Endothelial cell (in vitro differentiated cells): ENCODE measurements around the gene STRADA. TPM values are rescaled to one million over a fixed set of nuclear protein-coding genes. Genes with fewer than 3 reads are reported as not detected.

ENCODE experiments used
- DNase-seq: peaks from one replicate; pipeline ENCODE4 v3.0.0; 2021; ENCODE audit warnings: low spot score
- H3K27ac Mint-ChIP-seq: one replicate; pipeline ENCODE4 v1.8.0; 2021; ENCODE audit warnings: mixed read lengths, inconsistent platforms; ENCODE audit not compliant: unreplicated experiment
- H3K27me3 Mint-ChIP-seq: one replicate; pipeline ENCODE4 v1.8.0; 2021; ENCODE audit warnings: mild to moderate bottlenecking, moderate library complexity, mixed read lengths, inconsistent platforms; ENCODE audit not compliant: unreplicated experiment
- H3K36me3 Mint-ChIP-seq: one replicate; pipeline ENCODE4 v1.8.0; 2021; ENCODE audit warnings: mild to moderate bottlenecking, low read depth, mixed read lengths, inconsistent platforms; ENCODE audit not compliant: unreplicated experiment
- H3K4me1 Mint-ChIP-seq: one replicate; pipeline ENCODE4 v1.8.0; 2021; ENCODE audit warnings: mild to moderate bottlenecking, mixed read lengths, inconsistent platforms; ENCODE audit not compliant: unreplicated experiment
- H3K4me3 Mint-ChIP-seq: one replicate; pipeline ENCODE4 v1.8.0; 2021; ENCODE audit warnings: mild to moderate bottlenecking, mixed read lengths, inconsistent platforms; ENCODE audit not compliant: unreplicated experiment
- H3K9me3 Mint-ChIP-seq: one replicate; pipeline ENCODE4 v1.8.0; 2021; ENCODE audit warnings: mixed read lengths, inconsistent platforms; ENCODE audit not compliant: unreplicated experiment
- total RNA-seq: library from RNA; stranded (reverse); fragmentation: NEBNext Ultra II Directional; extraction: Animal tissue kit (Norgen Biotek cat#: 25700); gene quantifications from one replicate; pipeline ENCODE4 v1.2.1, GENCODE V29; 2021; ENCODE audit not compliant: unreplicated experiment
- TF ChIP-seq, protein P1 (sequence below): fragments of 200-600 bp; sonication (generic); IDR thresholded peaks from one replicate; pipeline ENCODE4 v1.5.0; 2021; ENCODE audit warnings: antibody characterized with exemption; ENCODE audit not compliant: unreplicated experiment

The STRADA gene
- total RNA-seq, 1 donor from 2014 or later: 51.8 TPM

GRCh38 chr17:63703029-63703428, 38.6 kb downstream of the STRADA start:
- no peaks in the 10 kb centered on the region for H3K9me3 Mint-ChIP-seq

GRCh38 chr17:63702721-63703015, 38.9 kb downstream of the STRADA start:
- no peak overlapping the region for H3K27ac Mint-ChIP-seq
- TF ChIP-seq, protein P1, sequence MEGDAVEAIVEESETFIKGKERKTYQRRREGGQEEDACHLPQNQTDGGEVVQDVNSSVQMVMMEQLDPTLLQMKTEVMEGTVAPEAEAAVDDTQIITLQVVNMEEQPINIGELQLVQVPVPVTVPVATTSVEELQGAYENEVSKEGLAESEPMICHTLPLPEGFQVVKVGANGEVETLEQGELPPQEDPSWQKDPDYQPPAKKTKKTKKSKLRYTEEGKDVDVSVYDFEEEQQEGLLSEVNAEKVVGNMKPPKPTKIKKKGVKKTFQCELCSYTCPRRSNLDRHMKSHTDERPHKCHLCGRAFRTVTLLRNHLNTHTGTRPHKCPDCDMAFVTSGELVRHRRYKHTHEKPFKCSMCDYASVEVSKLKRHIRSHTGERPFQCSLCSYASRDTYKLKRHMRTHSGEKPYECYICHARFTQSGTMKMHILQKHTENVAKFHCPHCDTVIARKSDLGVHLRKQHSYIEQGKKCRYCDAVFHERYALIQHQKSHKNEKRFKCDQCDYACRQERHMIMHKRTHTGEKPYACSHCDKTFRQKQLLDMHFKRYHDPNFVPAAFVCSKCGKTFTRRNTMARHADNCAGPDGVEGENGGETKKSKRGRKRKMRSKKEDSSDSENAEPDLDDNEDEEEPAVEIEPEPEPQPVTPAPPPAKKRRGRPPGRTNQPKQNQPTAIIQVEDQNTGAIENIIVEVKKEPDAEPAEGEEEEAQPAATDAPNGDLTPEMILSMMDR: no peak
- peaks cover 26% of the 10 kb centered on the region for H3K4me1 Mint-ChIP-seq
- DNase-seq: no peak
- H3K36me3 Mint-ChIP-seq: peaks cover 22% of the 10 kb centered on the region
- peaks cover 20% of the 10 kb centered on the region for H3K27me3 Mint-ChIP-seq
- no peaks in the 10 kb centered on the region for H3K9me3 Mint-ChIP-seq
- peak overlapping the region; percentile 67 for H3K4me3 Mint-ChIP-seq

More at GRCh38 chr17:63703029-63703428, 38.6 kb downstream of the STRADA start:
- Mint-ChIP-seq H3K27me3 (peaks cover 18% of the 10 kb centered on the region), H3K27ac (peak overlapping the region; percentile 24), H3K36me3 (peaks cover 22% of the 10 kb centered on the region), H3K4me3 (peak overlapping the region; percentile 67), H3K4me1 (peaks cover 26% of the 10 kb centered on the region)
- DNase-seq: no peak
- TF ChIP-seq, protein P1: no peak

- TF ChIP-seq, protein P1: no peak
- Mint-ChIP-seq H3K36me3 (peaks cover 25% of the 10 kb centered on the region), H3K27me3 (peaks cover 24% of the 10 kb centered on the region), H3K27ac (no peak overlapping the region), H3K9me3 (no peaks in the 10 kb centered on the region), H3K4me3 (peak overlapping the region; percentile 71), H3K4me1 (peaks cover 31% of the 10 kb centered on the region)
- no peak for DNase-seq
Measured at GRCh38 chr17:63701868-63702720, 39.5 kb downstream of the STRADA start.

DNA sequence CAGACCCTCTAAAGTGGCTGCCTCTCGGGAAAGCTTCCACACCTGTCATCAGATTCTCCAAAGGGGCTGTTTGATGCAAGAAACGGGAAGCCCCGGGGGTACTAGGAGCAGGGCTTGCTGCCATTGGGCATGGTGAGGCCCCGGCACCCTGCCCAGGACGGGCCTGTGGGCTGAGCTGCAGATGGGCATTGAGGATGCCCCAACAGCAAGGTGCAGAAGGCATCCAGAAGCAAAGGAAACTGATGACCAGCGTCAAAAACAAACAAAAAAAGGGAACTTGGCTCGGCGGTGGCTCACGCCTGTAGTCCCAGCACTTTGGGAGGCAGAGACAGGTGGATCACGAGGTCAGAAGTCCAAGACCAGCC, 40.2 kb downstream of the STRADA start:
- Mint-ChIP-seq H3K4me3 (peak overlapping the region; percentile 71), H3K27ac (peak overlapping the region; percentile 70), H3K9me3 (no peaks in the 10 kb centered on the region), H3K36me3 (peaks cover 28% of the 10 kb centered on the region), H3K27me3 (peaks cover 28% of the 10 kb centered on the region), H3K4me1 (peaks cover 36% of the 10 kb centered on the region)
- no peak for DNase-seq
- TF ChIP-seq, protein P1: no peak
